ENCODE results near the gene SYTL5.

The SYTL5 gene

DNA sequence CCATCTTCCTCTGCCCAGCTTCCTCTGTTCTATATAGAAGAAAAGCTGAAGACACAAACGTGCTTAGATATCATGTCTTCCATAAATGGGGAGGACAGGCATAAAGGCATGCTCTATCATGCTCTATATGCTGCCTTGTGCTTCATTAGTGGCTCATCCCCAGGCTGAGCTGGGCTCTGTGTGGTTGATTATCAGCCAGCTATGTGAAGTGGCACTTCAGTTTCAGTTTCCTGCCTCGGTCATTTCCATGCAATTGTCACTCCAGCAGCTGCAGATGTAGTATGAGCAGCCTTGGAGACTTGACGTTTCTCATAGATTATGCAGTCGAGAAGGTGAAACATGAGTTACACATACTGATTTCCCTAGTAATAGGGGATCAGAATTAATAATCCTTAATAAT is 106.2 kb downstream of the SYTL5 start:
- peak; percentile 86 for FAIRE-seq

DNA sequence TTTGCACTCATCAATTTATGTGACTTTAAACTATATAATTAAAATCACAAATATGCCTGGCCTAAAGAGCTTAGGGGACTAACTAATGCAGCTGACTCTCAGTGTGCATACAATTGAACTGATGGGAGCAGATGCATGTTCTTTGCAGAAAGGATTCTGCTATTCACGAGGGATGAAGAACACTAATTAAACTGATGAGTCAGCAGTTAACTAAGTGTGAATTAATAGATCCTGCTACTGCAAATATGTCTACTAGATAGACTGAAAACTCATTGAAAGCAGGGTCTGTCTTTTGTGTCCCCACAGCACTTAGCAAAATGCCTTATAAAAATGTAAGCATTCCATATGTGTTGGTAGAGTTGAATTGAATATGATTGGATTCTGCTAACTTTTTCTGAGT is 110.4 kb downstream of the SYTL5 start:
- TF ChIP-seq POU2F2 (IDR thresholded peaks at IDR 0.05; ENCODE audit: low read depth, low read length) (no peak), POLR2AphosphoS5 (IDR thresholded peaks at IDR 0.05; ENCODE audit: low read depth, low read length) (no peak), SPI1 (IDR thresholded peaks at IDR 0.05; ENCODE audit: low read depth, low read length) (no peak), POLR2A (IDR thresholded peaks at IDR 0.05; ENCODE audit: low read depth, low read length) (no peak), TAF1 (IDR thresholded peaks at IDR 0.05; ENCODE audit: low read depth, low read length) (no peak), PAX5 (IDR thresholded peaks at IDR 0.05; ENCODE audit: insufficient read depth, low read length, severe bottlenecking) (no peak)
- no peak for FAIRE-seq
- no peak for DNase-seq (ENCODE audit: insufficient read length, low spot score)

More for the DNA sequence above, 106.2 kb downstream of the SYTL5 start:
- DNase-seq (ENCODE audit: insufficient read length, low spot score) = no peak
- TF ChIP-seq POLR2A (IDR thresholded peaks at IDR 0.05; ENCODE audit: low read depth, low read length) = no peak
- TF ChIP-seq POLR2AphosphoS5 (IDR thresholded peaks at IDR 0.05; ENCODE audit: low read depth, low read length) = no peak
- TF ChIP-seq PAX5 (IDR thresholded peaks at IDR 0.05; ENCODE audit: insufficient read depth, low read length, severe bottlenecking) = no peak
- TF ChIP-seq SPI1 (IDR thresholded peaks at IDR 0.05; ENCODE audit: low read depth, low read length) = no peak
- TF ChIP-seq TAF1 (IDR thresholded peaks at IDR 0.05; ENCODE audit: low read depth, low read length) = no peak
- TF ChIP-seq POU2F2 (IDR thresholded peaks at IDR 0.05; ENCODE audit: low read depth, low read length) = no peak

GRCh38 chrX:38117485-38117884 is 111.1 kb downstream of the SYTL5 start:
- FAIRE-seq (no peak), DNase-seq (ENCODE audit: insufficient read length, low spot score) (no peak)
- no peak for TF ChIP-seq TAF1 (IDR thresholded peaks at IDR 0.05; ENCODE audit: low read depth, low read length)
- no peak for TF ChIP-seq SPI1 (IDR thresholded peaks at IDR 0.05; ENCODE audit: low read depth, low read length)
- TF ChIP-seq POU2F2 (IDR thresholded peaks at IDR 0.05; ENCODE audit: low read depth, low read length) = no peak
- TF ChIP-seq POLR2AphosphoS5 (IDR thresholded peaks at IDR 0.05; ENCODE audit: low read depth, low read length) = no peak
- TF ChIP-seq PAX5 (IDR thresholded peaks at IDR 0.05; ENCODE audit: insufficient read depth, low read length, severe bottlenecking) = no peak
- TF ChIP-seq POLR2A (IDR thresholded peaks at IDR 0.05; ENCODE audit: low read depth, low read length) = no peak

GRCh38 chrX:38124000-38124399 is 117.6 kb downstream of the SYTL5 start:
- no peak for FAIRE-seq
- no peak for DNase-seq (ENCODE audit: insufficient read length, low spot score)
- TF ChIP-seq POLR2A (IDR thresholded peaks at IDR 0.05; ENCODE audit: low read depth, low read length) (no peak), POLR2AphosphoS5 (IDR thresholded peaks at IDR 0.05; ENCODE audit: low read depth, low read length) (no peak), POU2F2 (IDR thresholded peaks at IDR 0.05; ENCODE audit: low read depth, low read length) (no peak), SPI1 (IDR thresholded peaks at IDR 0.05; ENCODE audit: low read depth, low read length) (no peak), PAX5 (IDR thresholded peaks at IDR 0.05; ENCODE audit: insufficient read depth, low read length, severe bottlenecking) (no peak), TAF1 (IDR thresholded peaks at IDR 0.05; ENCODE audit: low read depth, low read length) (no peak)

DNA sequence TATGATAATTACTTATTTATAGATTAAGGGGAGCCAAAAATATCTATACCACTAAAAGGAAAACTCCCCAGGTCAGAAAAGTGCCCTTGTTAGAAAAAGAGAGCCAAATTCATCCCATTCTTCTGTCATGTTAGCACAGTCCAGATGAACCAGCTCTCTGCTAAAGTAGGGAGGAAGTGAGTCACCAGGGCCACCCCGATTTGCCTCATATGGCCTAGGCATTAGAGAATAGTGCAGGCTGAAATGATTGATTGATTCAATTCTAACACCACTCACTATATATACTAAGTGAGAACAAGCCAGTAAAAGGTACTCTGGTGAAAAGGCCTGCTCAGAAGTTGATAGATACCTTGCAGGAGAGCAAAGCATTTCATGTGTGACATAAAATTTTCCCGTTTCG is 119.8 kb downstream of the SYTL5 start:
- DNase-seq (ENCODE audit: insufficient read length, low spot score) (no peak), FAIRE-seq (no peak)
- no peak for TF ChIP-seq POLR2AphosphoS5 (IDR thresholded peaks at IDR 0.05; ENCODE audit: low read depth, low read length)
- no peak for TF ChIP-seq SPI1 (IDR thresholded peaks at IDR 0.05; ENCODE audit: low read depth, low read length)
- TF ChIP-seq PAX5 (IDR thresholded peaks at IDR 0.05; ENCODE audit: insufficient read depth, low read length, severe bottlenecking) = no peak
- TF ChIP-seq TAF1 (IDR thresholded peaks at IDR 0.05; ENCODE audit: low read depth, low read length) = no peak
- TF ChIP-seq POLR2A (IDR thresholded peaks at IDR 0.05; ENCODE audit: low read depth, low read length) = no peak
- no peak for TF ChIP-seq POU2F2 (IDR thresholded peaks at IDR 0.05; ENCODE audit: low read depth, low read length)

- FAIRE-seq (no peak), DNase-seq (ENCODE audit: insufficient read length, low spot score) (no peak)
Measured at GRCh38 chrX:38127961-38128360, 121.6 kb downstream of the SYTL5 start.

DNA sequence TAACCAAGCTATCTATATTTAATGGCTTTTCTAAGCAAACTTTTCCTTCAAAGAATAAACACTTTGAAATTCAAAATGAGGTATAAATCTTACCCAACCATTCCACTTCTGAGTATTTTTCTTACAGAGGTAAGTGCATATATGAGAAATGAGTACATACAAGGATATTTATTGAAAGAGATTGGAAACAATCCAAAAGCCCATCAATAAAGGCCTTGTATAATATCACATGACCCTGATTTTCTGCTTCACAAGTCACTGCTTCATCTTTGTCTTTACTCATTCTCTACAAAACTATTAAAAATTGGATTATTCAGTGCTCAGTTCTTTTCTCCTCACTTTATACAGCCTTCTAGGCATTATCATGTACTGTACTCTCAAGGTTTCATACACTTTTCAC is 123.0 kb downstream of the SYTL5 start:
- TF ChIP-seq POU2F2 (IDR thresholded peaks at IDR 0.05; ENCODE audit: low read depth, low read length) (no peak), SPI1 (IDR thresholded peaks at IDR 0.05; ENCODE audit: low read depth, low read length) (no peak), TAF1 (IDR thresholded peaks at IDR 0.05; ENCODE audit: low read depth, low read length) (no peak)
- DNase-seq (ENCODE audit: insufficient read length, low spot score) = no peak
- FAIRE-seq = no peak

More at GRCh38 chrX:38127961-38128360, 121.6 kb downstream of the SYTL5 start:
- TF ChIP-seq TAF1 (IDR thresholded peaks at IDR 0.05; ENCODE audit: low read depth, low read length) (no peak), SPI1 (IDR thresholded peaks at IDR 0.05; ENCODE audit: low read depth, low read length) (no peak), POLR2AphosphoS5 (IDR thresholded peaks at IDR 0.05; ENCODE audit: low read depth, low read length) (no peak), POU2F2 (IDR thresholded peaks at IDR 0.05; ENCODE audit: low read depth, low read length) (no peak), POLR2A (IDR thresholded peaks at IDR 0.05; ENCODE audit: low read depth, low read length) (no peak), PAX5 (IDR thresholded peaks at IDR 0.05; ENCODE audit: insufficient read depth, low read length, severe bottlenecking) (no peak)

GRCh38 chrX:38138157-38138891 is 132.0 kb downstream of the SYTL5 start:
- no peak for DNase-seq (ENCODE audit: insufficient read length, low spot score)
- FAIRE-seq = no peak
- TF ChIP-seq TAF1 (IDR thresholded peaks at IDR 0.05; ENCODE audit: low read depth, low read length) = no peak

DNA sequence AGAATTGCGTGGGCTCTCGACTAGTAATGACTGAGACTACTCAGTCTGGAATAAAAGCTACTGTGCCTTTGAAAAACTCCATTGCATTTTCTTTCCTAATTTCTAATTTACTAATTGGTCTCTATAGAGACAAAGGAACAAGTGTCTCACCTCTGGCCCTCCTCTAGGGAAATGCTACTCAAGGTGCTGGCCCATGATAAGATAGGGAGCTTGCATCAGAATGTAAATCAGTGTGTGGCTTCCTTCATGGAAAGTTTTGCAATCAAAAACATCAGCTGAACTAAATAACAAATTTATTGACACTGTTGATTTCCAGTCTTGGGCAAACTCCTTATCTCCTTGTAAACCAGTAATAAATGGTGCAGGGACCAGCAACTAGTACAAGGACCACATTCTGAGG is 132.5 kb downstream of the SYTL5 start:
- TF ChIP-seq POU2F2 (IDR thresholded peaks at IDR 0.05; ENCODE audit: low read depth, low read length) (no peak), SPI1 (IDR thresholded peaks at IDR 0.05; ENCODE audit: low read depth, low read length) (no peak), POLR2A (IDR thresholded peaks at IDR 0.05; ENCODE audit: low read depth, low read length) (no peak), TAF1 (IDR thresholded peaks at IDR 0.05; ENCODE audit: low read depth, low read length) (no peak), POLR2AphosphoS5 (IDR thresholded peaks at IDR 0.05; ENCODE audit: low read depth, low read length) (no peak), PAX5 (IDR thresholded peaks at IDR 0.05; ENCODE audit: insufficient read depth, low read length, severe bottlenecking) (no peak)
- DNase-seq (ENCODE audit: insufficient read length, low spot score) = no peak
- FAIRE-seq = no peak

GRCh38 chrX:38142610-38143009 is 136.3 kb downstream of the SYTL5 start:
- no peak for FAIRE-seq
- DNase-seq (ENCODE audit: insufficient read length, low spot score) = no peak
- TF ChIP-seq TAF1 (IDR thresholded peaks at IDR 0.05; ENCODE audit: low read depth, low read length) = no peak
- no peak for TF ChIP-seq POLR2AphosphoS5 (IDR thresholded peaks at IDR 0.05; ENCODE audit: low read depth, low read length)
- TF ChIP-seq SPI1 (IDR thresholded peaks at IDR 0.05; ENCODE audit: low read depth, low read length) = no peak
- no peak for TF ChIP-seq PAX5 (IDR thresholded peaks at IDR 0.05; ENCODE audit: insufficient read depth, low read length, severe bottlenecking)
- no peak for TF ChIP-seq POU2F2 (IDR thresholded peaks at IDR 0.05; ENCODE audit: low read depth, low read length)
- no peak for TF ChIP-seq POLR2A (IDR thresholded peaks at IDR 0.05; ENCODE audit: low read depth, low read length)
